ENCODE results near the gene LRRC17.
"Not testable (repeated sequence)": the region's sequence is repeated elsewhere in the genome, so short reads cannot be mapped to it uniquely, and the experiment has no call there.

Gene LRRC17

GRCh38 chr7:102942868-102943267 lies 30.1 kb downstream of the LRRC17 start:
- DNase-seq (ENCODE audit: low spot score), result no peak

GRCh38 chr7:102943423-102944169 lies 30.8 kb downstream of the LRRC17 start:
- no peak for DNase-seq (ENCODE audit: low spot score)

GRCh38 chr7:102944241-102944640 lies 31.4 kb downstream of the LRRC17 start:
- no peak for DNase-seq (ENCODE audit: low spot score)

GRCh38 chr7:102951839-102952238 lies 39.0 kb downstream of the LRRC17 start:
- DNase-seq (ENCODE audit: low spot score), result no peak

GRCh38 chr7:102953406-102953805 lies 40.6 kb downstream of the LRRC17 start:
- no peak for DNase-seq (ENCODE audit: low spot score)

GRCh38 chr7:102954359-102954758 lies 41.6 kb downstream of the LRRC17 start:
- not testable (repeated sequence) for DNase-seq (ENCODE audit: low spot score)

- DNase-seq (ENCODE audit: low spot score), result not testable (repeated sequence)
Measured at GRCh38 chr7:102958004-102958403, 45.2 kb downstream of the LRRC17 start.

- not testable (repeated sequence) for DNase-seq (ENCODE audit: low spot score)
Measured at GRCh38 chr7:102961993-102962392, 49.2 kb downstream of the LRRC17 start.

- no peak for DNase-seq (ENCODE audit: low spot score)
Measured at GRCh38 chr7:102966465-102966864, 53.7 kb downstream of the LRRC17 start.

GRCh38 chr7:102967798-102968197 lies 55.0 kb downstream of the LRRC17 start:
- DNase-seq (ENCODE audit: low spot score), result no peak

GRCh38 chr7:102973096-102973802 lies 60.4 kb downstream of the LRRC17 start:
- DNase-seq (ENCODE audit: low spot score), result no peak

- no peak for DNase-seq (ENCODE audit: low spot score)
Measured at GRCh38 chr7:102974366-102975236, 61.8 kb downstream of the LRRC17 start.

- no peak for DNase-seq (ENCODE audit: low spot score)
Measured at GRCh38 chr7:102975854-102976253, 63.1 kb downstream of the LRRC17 start.

GRCh38 chr7:102976493-102976892 lies 63.7 kb downstream of the LRRC17 start:
- DNase-seq (ENCODE audit: low spot score), result no peak

GRCh38 chr7:102977586-102977985 lies 64.8 kb downstream of the LRRC17 start:
- DNase-seq (ENCODE audit: low spot score), result not testable (repeated sequence)

- no peak for DNase-seq (ENCODE audit: low spot score)
Measured at GRCh38 chr7:102978284-102978683, 65.5 kb downstream of the LRRC17 start.

- DNase-seq (ENCODE audit: low spot score), result no peak
Measured at GRCh38 chr7:102979670-102980069, 66.9 kb downstream of the LRRC17 start.

- DNase-seq (ENCODE audit: low spot score), result no peak
Measured at GRCh38 chr7:102981451-102981850, 68.7 kb downstream of the LRRC17 start.

- no peak for DNase-seq (ENCODE audit: low spot score)
Measured at GRCh38 chr7:102982235-102982634, 69.4 kb downstream of the LRRC17 start.

- no peak for DNase-seq (ENCODE audit: low spot score)
Measured at GRCh38 chr7:102983602-102984001, 70.8 kb downstream of the LRRC17 start.

- no peak for DNase-seq (ENCODE audit: low spot score)
Measured at GRCh38 chr7:102985176-102985783, 72.5 kb downstream of the LRRC17 start.

- no peak for DNase-seq (ENCODE audit: low spot score)
Measured at GRCh38 chr7:102988088-102988487, 75.3 kb downstream of the LRRC17 start.
